Astrocyte of the spinal cord (primary cell): ENCODE measurements around the gene GRPR.

Source experiments
- DNase-seq: peaks from one replicate; pipeline ENCODE4 v3.0.0; 2011; ENCODE audit warnings: low read depth, low spot score
- H3K4me3 ChIP-seq: 2 replicates; pipeline ENCODE4 v1.5.1; 2011; ENCODE audit warnings: low read depth, mild to moderate bottlenecking, low read length, moderate library complexity
- in situ Hi-C: cut with HindIII; loops from 2 replicates; pipeline ENCODE4 v1.10.0; 2017; ENCODE audit warnings: low sequenced_read_pairs
- TF ChIP-seq, protein P1 (sequence below): IDR thresholded peaks from 2 replicates; pipeline ENCODE4 v1.5.1; 2012; ENCODE audit warnings: low read depth, mild to moderate bottlenecking, low read length, inconsistent platforms

Gene GRPR

DNA sequence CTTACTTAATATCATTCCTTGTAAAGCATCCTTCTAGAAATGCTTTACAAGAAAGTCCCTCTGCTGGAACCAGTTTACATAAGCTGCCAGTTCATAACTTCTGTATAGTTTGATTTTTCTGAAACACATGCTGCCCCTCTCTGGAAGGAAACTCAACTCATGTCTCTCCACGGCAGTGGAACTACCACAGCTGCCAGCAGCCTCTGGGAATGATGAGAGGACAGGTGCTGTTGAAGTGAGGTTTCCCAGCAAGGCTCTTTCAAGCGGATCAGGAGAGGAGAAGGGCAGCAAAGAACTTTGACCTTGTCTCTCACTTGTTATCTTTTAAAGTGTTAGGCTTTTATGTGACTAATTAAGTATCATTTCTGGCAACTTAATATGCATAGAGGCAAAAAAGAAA lies 7.3 kb downstream of the GRPR start:
- no peak for DNase-seq
- in situ Hi-C loops: no loop called here
- TF ChIP-seq, protein P1, sequence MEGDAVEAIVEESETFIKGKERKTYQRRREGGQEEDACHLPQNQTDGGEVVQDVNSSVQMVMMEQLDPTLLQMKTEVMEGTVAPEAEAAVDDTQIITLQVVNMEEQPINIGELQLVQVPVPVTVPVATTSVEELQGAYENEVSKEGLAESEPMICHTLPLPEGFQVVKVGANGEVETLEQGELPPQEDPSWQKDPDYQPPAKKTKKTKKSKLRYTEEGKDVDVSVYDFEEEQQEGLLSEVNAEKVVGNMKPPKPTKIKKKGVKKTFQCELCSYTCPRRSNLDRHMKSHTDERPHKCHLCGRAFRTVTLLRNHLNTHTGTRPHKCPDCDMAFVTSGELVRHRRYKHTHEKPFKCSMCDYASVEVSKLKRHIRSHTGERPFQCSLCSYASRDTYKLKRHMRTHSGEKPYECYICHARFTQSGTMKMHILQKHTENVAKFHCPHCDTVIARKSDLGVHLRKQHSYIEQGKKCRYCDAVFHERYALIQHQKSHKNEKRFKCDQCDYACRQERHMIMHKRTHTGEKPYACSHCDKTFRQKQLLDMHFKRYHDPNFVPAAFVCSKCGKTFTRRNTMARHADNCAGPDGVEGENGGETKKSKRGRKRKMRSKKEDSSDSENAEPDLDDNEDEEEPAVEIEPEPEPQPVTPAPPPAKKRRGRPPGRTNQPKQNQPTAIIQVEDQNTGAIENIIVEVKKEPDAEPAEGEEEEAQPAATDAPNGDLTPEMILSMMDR: no peak
- H3K4me3 ChIP-seq: no peak overlapping the region

DNA sequence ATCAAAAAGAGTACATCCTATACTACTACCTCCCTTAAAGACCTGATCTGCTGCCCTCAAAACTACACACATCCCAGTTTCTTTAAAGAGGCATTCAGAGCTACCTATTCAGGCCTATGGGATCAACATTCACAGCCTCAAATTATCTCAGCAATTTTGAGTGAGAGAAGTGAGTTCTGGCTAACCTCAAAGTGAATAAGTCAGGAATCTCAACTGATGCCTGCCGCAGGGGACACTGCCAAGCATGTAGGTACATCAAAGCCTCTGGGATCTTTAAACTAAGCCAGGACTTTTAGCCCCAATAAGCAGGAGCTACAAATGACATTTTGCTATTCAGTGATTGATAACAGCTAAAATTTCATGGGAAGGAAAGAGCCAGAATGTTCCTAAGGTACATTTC lies 11.6 kb downstream of the GRPR start:
- in situ Hi-C loops: no loop called here
- DNase-seq: no peak
- H3K4me3 ChIP-seq: no peak overlapping the region
- TF ChIP-seq, protein P1: no peak

DNA sequence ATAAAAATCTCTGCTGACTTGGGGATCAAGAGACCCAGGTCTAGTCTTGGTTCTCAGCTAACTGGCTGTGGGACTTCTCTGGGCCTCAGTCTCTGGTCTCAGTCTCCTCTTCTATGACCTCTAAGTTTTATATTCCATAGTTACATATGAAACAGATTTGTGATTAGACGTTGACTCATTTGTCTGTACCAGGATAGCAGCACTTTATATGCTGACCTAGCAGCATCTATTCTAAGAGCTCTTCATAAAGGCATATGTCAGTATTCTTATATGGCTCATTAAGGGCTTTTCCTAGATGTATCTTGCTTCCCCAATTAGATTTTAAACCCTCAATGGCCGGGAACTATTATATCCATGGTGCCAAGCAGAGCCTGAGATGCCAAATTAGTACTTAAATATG lies 12.7 kb downstream of the GRPR start:
- H3K4me3 ChIP-seq: no peak overlapping the region
- TF ChIP-seq, protein P1: no peak
- in situ Hi-C loops: no loop called here
- DNase-seq: no peak

DNA sequence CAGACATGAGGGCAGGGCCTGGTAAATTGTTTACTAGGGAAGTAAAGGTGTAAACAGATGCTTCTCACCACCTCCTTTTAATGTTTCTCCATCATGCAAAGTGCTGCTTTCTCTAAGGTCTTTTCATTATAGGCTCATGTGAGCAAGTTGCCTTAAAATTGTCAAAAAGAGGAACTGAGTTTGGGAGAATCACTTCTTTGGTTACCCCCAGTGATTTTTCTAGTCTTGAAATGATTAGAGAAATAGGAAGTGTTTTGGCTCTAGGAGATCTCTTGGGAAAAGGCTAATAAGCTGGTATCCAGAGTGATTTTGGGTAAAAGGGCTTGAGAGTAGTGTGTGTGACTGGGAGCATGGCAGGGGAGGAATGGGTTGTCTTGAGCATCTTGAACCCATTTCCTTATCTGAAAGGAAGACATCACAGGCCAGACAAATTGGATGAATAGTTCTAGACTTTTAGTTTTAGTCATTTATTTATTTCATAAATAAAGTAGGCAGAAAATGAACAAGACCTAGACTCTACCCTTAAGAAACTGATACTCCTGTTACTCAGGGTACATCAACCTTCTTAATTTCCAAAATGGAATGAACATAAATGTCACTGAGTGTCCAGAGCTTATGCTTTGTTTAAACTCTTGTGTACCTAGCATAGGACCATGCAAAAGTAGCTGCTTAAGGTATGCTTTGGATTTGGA lies 14.2 kb downstream of the GRPR start:
- in situ Hi-C loops: no loop called here
- DNase-seq: no peak

DNA sequence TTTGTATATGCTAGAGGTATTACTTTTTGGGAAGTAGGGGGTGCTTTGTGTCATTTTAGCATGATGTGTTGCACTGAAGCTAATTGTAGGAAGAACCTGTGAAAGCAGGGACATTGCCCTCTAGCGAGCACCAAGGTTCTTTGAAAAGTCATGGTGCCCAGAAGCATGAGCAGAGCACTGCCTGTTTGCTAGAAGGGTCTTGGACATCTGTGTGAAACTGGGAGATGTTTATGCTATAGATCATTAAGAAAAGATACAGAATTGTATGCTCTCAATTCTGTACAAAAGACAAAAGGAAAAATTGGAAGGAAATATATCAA lies 14.7 kb downstream of the GRPR start:
- TF ChIP-seq, protein P1: no peak
- no peak overlapping the region for H3K4me3 ChIP-seq
- no peak for DNase-seq
- in situ Hi-C loops: no loop called here

More for the DNA sequence above, 14.2 kb downstream of the GRPR start:
- TF ChIP-seq, protein P1: no peak
- no peak overlapping the region for H3K4me3 ChIP-seq

DNA sequence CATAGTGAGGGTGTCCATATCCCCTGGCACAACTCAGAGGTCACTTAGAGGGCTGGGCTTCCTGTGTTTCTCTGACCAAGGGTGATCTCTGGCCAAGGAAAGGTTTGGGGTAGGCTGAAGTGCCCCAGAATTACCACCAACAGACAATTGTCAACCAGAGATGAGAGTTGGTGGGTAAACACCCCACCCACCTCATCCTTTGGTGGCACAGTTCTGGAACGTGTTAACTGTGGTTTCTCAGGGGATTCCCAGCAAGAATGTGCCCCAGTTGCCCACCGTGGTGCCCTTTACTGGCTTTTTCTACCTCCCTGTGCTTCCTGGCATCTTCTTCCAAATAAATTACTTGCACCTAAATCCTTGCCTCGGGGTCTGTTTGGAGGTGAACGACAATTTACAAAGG lies 17.1 kb downstream of the GRPR start:
- in situ Hi-C loops: no loop called here
- no peak overlapping the region for H3K4me3 ChIP-seq
- DNase-seq: no peak
- TF ChIP-seq, protein P1: no peak

DNA sequence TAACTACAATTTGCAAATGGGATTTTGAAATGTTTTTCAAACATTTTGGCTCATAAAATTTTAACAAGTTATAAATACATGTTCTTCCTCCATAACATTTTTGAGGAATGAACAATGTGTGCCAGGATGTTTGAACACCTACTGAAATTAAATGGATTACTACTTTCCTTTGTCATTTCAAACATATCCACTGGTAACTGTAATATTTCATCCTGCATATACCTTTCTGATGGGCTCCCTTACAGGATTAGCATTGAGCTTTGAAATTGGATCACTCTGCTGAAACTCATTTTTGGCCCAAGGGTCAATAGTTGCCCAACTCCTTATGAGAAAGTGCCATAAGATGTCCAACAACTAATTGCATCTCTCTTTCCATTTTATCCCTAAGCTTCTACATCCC lies 17.6 kb downstream of the GRPR start:
- in situ Hi-C loops: no loop called here
- TF ChIP-seq, protein P1: no peak
- no peak for DNase-seq
- H3K4me3 ChIP-seq: no peak overlapping the region
